ENCODE data around the gene PRRT4.

GRCh38 chr7:128394904-128395496, 33.5 kb upstream of the PRRT4 start:
- TF ChIP-seq POLR2A (IDR thresholded peaks at IDR 0.05; ENCODE audit: low read depth, low read length) = no peak
- TF ChIP-seq POLR2AphosphoS5 (IDR thresholded peaks at IDR 0.05; ENCODE audit: low read depth, low read length) = no peak
- no peak for TF ChIP-seq TAF1 (IDR thresholded peaks at IDR 0.05; ENCODE audit: borderline replicate concordance, low read depth, low read length)
